GM18526 (cell line): Measurements from ENCODE around the gene SCLT1.

Experiments used
- POLR2A ChIP-seq: IDR thresholded peaks from 3 replicates; pipeline ENCODE4 v1.6.1; 2011; ENCODE audit not compliant: insufficient read length; ENCODE audit errors: extremely low read depth

The SCLT1 gene

DNA sequence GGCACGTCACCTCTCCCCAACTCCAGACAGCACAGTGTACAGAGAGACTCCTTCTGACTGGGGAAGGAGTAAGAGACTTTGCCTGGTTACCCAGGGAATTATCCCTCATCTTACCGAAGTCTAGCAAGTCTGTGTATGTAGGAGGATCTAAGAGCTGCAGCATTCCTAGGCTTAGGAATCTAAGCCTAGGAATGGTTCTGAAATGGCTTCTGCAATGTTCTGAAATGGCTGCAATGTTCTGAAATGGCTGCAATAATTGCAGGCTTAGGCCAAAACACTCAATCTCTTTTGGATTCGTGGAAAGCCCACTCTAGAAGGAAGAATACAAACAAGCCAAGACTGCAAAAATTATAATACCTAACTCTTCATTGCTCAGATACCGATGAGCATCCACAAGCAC is 106.4 kb downstream of the SCLT1 start:
- no peak for TF ChIP-seq POLR2A

- TF ChIP-seq POLR2A: no peak
Measured at GRCh38 chr4:128986019-128986418, 107.3 kb downstream of the SCLT1 start.

GRCh38 chr4:128983771-128984485 is 109.4 kb downstream of the SCLT1 start:
- no peak for TF ChIP-seq POLR2A

DNA sequence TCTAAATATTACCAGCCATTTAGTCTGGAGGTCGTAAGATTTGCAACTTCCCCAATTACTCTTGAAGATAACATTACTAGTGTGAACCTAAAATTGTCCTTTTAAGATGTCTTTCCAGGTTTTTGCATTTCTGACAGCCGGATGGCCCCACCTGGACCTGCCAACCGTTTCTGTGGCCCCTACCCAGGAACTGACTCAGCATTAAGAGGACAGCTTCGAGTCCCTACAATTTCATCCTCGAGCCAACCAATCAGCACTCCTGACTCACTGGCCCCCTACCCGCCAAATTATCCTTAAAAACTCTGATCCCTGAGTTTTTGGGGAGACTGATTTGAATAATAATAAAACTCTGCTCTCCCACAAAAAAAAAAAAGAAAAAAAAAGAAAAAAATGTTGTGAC is 112.0 kb downstream of the SCLT1 start:
- no peak for TF ChIP-seq POLR2A

DNA sequence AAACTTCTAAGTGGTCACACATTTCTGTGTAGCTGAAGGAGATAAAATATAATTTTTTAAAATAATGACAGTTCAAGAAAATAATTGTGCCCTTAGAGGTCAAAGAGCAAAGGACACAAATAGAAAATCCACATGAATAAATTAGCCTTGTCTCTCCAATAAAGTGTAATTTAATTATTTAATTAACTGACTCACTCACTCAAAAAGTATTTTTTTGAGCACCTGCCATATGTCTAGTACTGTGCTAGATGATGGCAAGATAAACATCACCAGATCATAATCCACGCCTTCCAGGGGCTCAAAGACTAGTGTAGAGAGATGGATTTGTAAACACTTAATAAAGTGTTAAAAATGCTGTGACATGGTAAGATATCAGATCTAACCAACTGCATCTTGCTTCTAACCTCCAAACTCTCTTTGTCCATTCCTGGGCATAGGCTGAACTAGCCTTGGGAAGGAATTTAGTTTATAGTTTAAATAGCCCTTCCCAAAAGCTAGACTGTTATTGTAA is 112.5 kb downstream of the SCLT1 start:
- TF ChIP-seq POLR2A: no peak

DNA sequence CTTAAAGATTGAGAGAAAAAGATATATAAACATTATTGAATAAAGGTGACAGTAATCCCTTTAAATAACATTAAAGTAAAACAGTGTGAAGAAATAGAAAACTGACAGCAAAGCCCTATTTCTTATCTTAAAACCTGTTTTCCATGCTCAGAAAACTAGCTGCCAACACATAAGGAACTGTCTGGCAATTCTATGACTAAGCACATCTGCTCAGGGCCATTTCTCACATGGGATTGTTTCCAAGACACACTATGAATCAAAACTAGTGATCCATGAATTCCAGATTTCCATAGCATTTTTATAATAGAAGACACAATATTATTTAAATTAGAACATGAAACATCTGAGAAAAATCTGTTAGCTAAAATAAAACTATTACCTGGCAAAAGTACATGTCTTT is 113.4 kb downstream of the SCLT1 start:
- TF ChIP-seq POLR2A: no peak

- TF ChIP-seq POLR2A: no peak
Measured at GRCh38 chr4:128978985-128979384, 114.4 kb downstream of the SCLT1 start.

GRCh38 chr4:128974136-128974581 is 119.2 kb downstream of the SCLT1 start:
- TF ChIP-seq POLR2A: no peak

DNA sequence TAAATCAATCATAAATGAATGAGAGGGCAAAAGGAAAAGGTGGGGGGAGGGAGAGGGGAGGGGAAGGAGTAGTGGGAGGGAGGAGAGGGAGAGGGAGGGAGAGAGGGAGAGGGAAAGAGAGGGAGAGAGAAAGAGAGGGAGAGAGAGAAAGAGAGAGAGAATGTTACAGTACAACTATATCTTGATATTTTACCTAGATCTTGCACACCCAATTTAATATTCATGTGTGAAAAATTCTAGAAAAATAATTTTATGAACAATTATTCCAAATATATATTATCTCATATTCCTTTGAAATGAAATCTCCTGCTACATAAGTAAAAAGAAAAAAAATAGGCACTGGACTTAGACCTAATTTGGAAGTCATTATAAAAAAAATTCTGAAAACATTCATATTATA is 120.0 kb downstream of the SCLT1 start:
- no peak for TF ChIP-seq POLR2A

DNA sequence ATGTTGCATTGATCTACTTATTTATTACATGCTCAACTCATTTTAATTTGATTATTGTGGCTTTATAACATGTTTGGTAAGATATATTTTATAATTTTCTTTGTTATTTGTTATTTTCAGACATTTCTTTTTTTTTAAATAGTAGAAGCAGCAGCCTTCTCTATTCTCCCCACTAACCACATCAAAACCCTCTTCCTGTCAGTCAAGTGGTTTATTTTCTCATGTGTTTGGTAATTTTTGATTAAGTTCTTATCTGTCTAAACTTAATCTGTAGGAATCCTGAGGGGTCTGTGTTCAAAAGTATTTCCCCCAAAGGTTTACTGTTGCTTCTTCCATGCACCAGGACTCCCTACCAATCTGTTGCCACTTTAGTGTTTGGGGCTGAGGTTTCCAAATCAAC is 131.9 kb downstream of the SCLT1 start:
- no peak for TF ChIP-seq POLR2A

- TF ChIP-seq POLR2A: no peak
Measured at GRCh38 chr4:128958194-128958593, 135.1 kb downstream of the SCLT1 start.

DNA sequence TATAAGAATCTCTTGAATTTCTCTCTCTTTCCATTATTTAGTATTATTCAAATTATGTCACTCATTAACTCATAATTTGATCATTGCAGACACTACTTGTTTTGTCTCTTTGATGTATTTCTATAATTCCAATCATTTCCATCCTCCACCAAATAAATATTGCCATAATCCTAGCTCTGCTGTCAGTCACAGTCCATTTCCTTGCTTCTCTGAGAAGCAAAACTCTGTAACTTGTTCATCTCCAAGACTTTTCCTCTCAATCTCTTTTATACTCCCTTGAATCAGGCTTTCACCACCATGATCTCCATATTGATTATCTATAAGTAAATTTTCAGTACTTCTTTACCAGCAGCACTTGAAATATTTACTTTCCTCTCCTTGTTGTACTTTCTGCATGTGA is 135.9 kb downstream of the SCLT1 start:
- TF ChIP-seq POLR2A: no peak

DNA sequence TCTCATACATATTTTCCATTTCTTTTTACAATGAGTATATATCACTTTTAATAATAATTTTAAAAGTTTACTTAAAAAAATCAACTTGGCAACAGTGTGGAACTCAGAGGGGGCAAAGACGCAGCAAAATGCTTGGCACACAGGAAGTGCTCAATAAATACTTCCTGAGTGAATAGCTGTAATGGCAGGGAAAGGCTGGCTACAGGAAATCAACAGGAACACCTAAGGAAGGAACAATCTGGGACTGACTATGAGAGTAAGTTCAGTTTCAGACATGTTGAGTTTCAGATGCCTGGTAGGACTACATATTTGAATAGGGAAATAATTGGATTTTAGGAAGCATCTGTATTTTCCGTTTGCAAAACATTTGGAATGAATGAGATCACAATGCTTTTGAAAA is 137.6 kb downstream of the SCLT1 start:
- no peak for TF ChIP-seq POLR2A

GRCh38 chr4:128954941-128955340 is 138.4 kb downstream of the SCLT1 start:
- TF ChIP-seq POLR2A: no peak

GRCh38 chr4:128951316-128951715 is 142.0 kb downstream of the SCLT1 start:
- TF ChIP-seq POLR2A: no peak

DNA sequence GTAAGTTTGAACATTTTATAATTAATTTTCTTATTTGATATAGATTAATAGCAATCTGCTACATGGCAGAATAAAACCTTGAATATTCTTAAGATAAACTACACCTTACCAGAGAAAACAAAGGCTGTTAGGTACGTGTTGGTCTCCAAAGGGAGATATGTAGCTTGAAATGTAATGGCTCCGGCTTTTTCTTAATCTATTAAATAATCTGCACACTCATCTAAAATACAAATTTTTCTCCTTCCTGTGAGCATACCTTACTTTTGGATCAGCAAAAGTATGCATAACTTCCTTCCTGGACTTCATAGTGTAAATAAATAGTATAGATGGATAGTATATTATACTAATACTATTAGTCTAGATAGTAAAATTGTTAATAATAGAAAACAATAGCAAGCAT is 142.5 kb downstream of the SCLT1 start:
- no peak for TF ChIP-seq POLR2A

GRCh38 chr4:128946916-128947315 is 146.4 kb downstream of the SCLT1 start:
- TF ChIP-seq POLR2A: no peak
